Neural progenitor cell (in vitro differentiated cells): ENCODE measurements around the gene EHD4. TPM values are rescaled to one million over a fixed set of nuclear protein-coding genes. Genes with fewer than 3 reads are reported as not detected.

Experiments
- DNase-seq: peaks from one replicate; pipeline ENCODE4 v3.0.0-alpha.2; 2016; ENCODE audit warnings: low spot score
- H2AFZ ChIP-seq: fragments of 200-600 bp; sonication (generic); replicated peaks from 2 replicates; pipeline ENCODE4 v1.6.1; 2016; ENCODE audit warnings: antibody characterized with exemption
- H3F3A ChIP-seq: fragments of 200-600 bp; sonication (generic); 2 replicates; pipeline ENCODE4 v1.6.1; 2016; ENCODE audit warnings: antibody characterized with exemption, low read depth
- H3K27ac ChIP-seq: fragments of 200-600 bp; sonication (generic); 2 replicates; pipeline ENCODE4 v1.5.1; 2016; ENCODE audit warnings: mild to moderate bottlenecking
- H3K27me3 ChIP-seq: fragments of 200-600 bp; sonication (generic); 2 replicates; pipeline ENCODE4 v1.6.1; 2016; ENCODE audit warnings: mild to moderate bottlenecking, moderate library complexity
- H3K36me3 ChIP-seq: fragments of 200-600 bp; sonication (generic); 2 replicates; pipeline ENCODE4 v1.5.1; 2016
- H3K4me1 ChIP-seq: fragments of 200-600 bp; sonication (generic); 2 replicates; pipeline ENCODE4 v1.6.1; 2016; ENCODE audit warnings: mixed run types
- H3K4me2 ChIP-seq: fragments of 200-600 bp; sonication (generic); 2 replicates; pipeline ENCODE4 v1.6.1; 2016
- H3K4me3 ChIP-seq: fragments of 200-600 bp; sonication (generic); 2 replicates; pipeline ENCODE4 v1.5.1; 2016
- H3K79me2 ChIP-seq: fragments of 200-600 bp; sonication (generic); 2 replicates; pipeline ENCODE4 v1.6.1; 2016; ENCODE audit warnings: low read depth
- H3K9ac ChIP-seq: fragments of 200-600 bp; sonication (generic); 2 replicates; pipeline ENCODE4 v1.6.1; 2016
- H3K9me3 ChIP-seq: fragments of 200-600 bp; sonication (generic); 2 replicates; pipeline ENCODE4 v1.5.1; 2016; ENCODE audit warnings: low read depth
- H4K20me1 ChIP-seq: fragments of 200-600 bp; sonication (generic); 2 replicates; pipeline ENCODE4 v1.6.1; 2016; ENCODE audit warnings: low read depth
- H3K27ac Mint-ChIP-seq: 3 replicates; pipeline ENCODE4 v1.8.0; 2021; ENCODE audit warnings: mixed read lengths
- H3K27me3 Mint-ChIP-seq: 2 replicates; pipeline ENCODE4 v1.8.0; 2022; ENCODE audit warnings: low read depth, mild to moderate bottlenecking, inconsistent platforms, moderate library complexity, mixed read lengths; ENCODE audit not compliant: insufficient read depth
- H3K36me3 Mint-ChIP-seq: 3 replicates; pipeline ENCODE4 v1.8.0; 2021; ENCODE audit warnings: mixed read lengths
- H3K4me1 Mint-ChIP-seq: 3 replicates; pipeline ENCODE4 v1.8.0; 2021; ENCODE audit warnings: mixed read lengths
- H3K4me3 Mint-ChIP-seq: 3 replicates; pipeline ENCODE4 v1.8.0; 2021; ENCODE audit warnings: mild to moderate bottlenecking, moderate library complexity, mixed read lengths
- H3K9me3 Mint-ChIP-seq: 3 replicates; pipeline ENCODE4 v1.8.0; 2020; ENCODE audit warnings: mixed read lengths
- CTCF ChIP-seq: fragments of 200-600 bp; sonication (generic); IDR thresholded peaks from 2 replicates; pipeline ENCODE4 v1.5.1; 2017; ENCODE audit warnings: antibody characterized with exemption, mild to moderate bottlenecking
- EZH2 ChIP-seq: fragments of 200-600 bp; sonication (generic); IDR thresholded peaks from 2 replicates; pipeline ENCODE4 v1.6.1; 2017; ENCODE audit warnings: antibody characterized with exemption, mild to moderate bottlenecking, moderate library complexity
- EZH2phosphoT487 ChIP-seq: fragments of 200-600 bp; sonication (generic); IDR thresholded peaks from 2 replicates; pipeline ENCODE4 v1.6.1; 2017; ENCODE audit warnings: antibody characterized with exemption
- total RNA-seq: library from RNA; depleted of rRNA; stranded (reverse); fragments of >200 nt; gene quantifications from 2 replicates; pipeline ENCODE4 v1.2.3, GENCODE V29; 2015; ENCODE audit warnings: low replicate concordance

Gene EHD4
- total RNA-seq, 1 donor from 2014 or later: 6.9 TPM

- H3K27ac Mint-ChIP-seq: no peak overlapping the region
- H3K27me3 Mint-ChIP-seq: peaks cover 2% of the 10 kb centered on the region
- H4K20me1 ChIP-seq: no peaks in the 10 kb centered on the region
- no peak overlapping the region for H2AFZ ChIP-seq
- no peak for TF ChIP-seq CTCF
- no peak for TF ChIP-seq EZH2
- no peak for TF ChIP-seq EZH2phosphoT487
- peaks cover 40% of the 10 kb centered on the region for H3K4me1 ChIP-seq
- no peaks in the 10 kb centered on the region for H3K9me3 ChIP-seq
- no peaks in the 10 kb centered on the region for H3K27me3 ChIP-seq
- H3K27ac ChIP-seq: no peak overlapping the region
- peaks cover 1% of the 10 kb centered on the region for H3F3A ChIP-seq
- DNase-seq: no peak
- H3K36me3 ChIP-seq: no peaks in the 10 kb centered on the region
- no peaks in the 10 kb centered on the region for H3K79me2 ChIP-seq
- H3K4me2 ChIP-seq: no peak overlapping the region
- H3K4me3 ChIP-seq: no peak overlapping the region
- H3K4me3 Mint-ChIP-seq: no peak overlapping the region
- no peak overlapping the region for H3K9ac ChIP-seq
- no peaks in the 10 kb centered on the region for H3K9me3 Mint-ChIP-seq
- H3K36me3 Mint-ChIP-seq: peaks cover 2% of the 10 kb centered on the region
- H3K4me1 Mint-ChIP-seq: peaks cover 20% of the 10 kb centered on the region
Measured at GRCh38 chr15:41934843-41935242, 37.5 kb downstream of the EHD4 start.

GRCh38 chr15:41933771-41934170, 38.6 kb downstream of the EHD4 start:
- no peak for TF ChIP-seq EZH2phosphoT487
- no peak for TF ChIP-seq CTCF
- no peak for TF ChIP-seq EZH2
- H3K36me3 Mint-ChIP-seq: peaks cover 2% of the 10 kb centered on the region
- H3K4me1 Mint-ChIP-seq: peaks cover 18% of the 10 kb centered on the region
- no peak overlapping the region for H3K4me3 ChIP-seq
- H3K27me3 ChIP-seq: no peaks in the 10 kb centered on the region
- H3K4me3 Mint-ChIP-seq: no peak overlapping the region
- H3K27me3 Mint-ChIP-seq: peaks cover 2% of the 10 kb centered on the region
- peaks cover 3% of the 10 kb centered on the region for H3F3A ChIP-seq
- no peaks in the 10 kb centered on the region for H4K20me1 ChIP-seq
- H3K27ac Mint-ChIP-seq: no peak overlapping the region
- no peak overlapping the region for H3K4me2 ChIP-seq
- H3K9ac ChIP-seq: no peak overlapping the region
- H3K9me3 ChIP-seq: no peaks in the 10 kb centered on the region
- no peak overlapping the region for H3K27ac ChIP-seq
- H3K36me3 ChIP-seq: no peaks in the 10 kb centered on the region
- H3K79me2 ChIP-seq: no peaks in the 10 kb centered on the region
- no peak for DNase-seq
- H3K9me3 Mint-ChIP-seq: no peaks in the 10 kb centered on the region
- peaks cover 36% of the 10 kb centered on the region for H3K4me1 ChIP-seq
- H2AFZ ChIP-seq: no peak overlapping the region

GRCh38 chr15:41933326-41933725, 39.0 kb downstream of the EHD4 start:
- H3K27me3 ChIP-seq: no peaks in the 10 kb centered on the region
- no peak overlapping the region for H3K4me3 Mint-ChIP-seq
- H3K4me2 ChIP-seq: no peak overlapping the region
- H3K27me3 Mint-ChIP-seq: peaks cover 2% of the 10 kb centered on the region
- no peaks in the 10 kb centered on the region for H3K9me3 Mint-ChIP-seq
- no peaks in the 10 kb centered on the region for H3K79me2 ChIP-seq
- H2AFZ ChIP-seq: no peak overlapping the region
- H3K4me3 ChIP-seq: no peak overlapping the region
- H3K9ac ChIP-seq: no peak overlapping the region
- peaks cover 3% of the 10 kb centered on the region for H3F3A ChIP-seq
- H4K20me1 ChIP-seq: no peaks in the 10 kb centered on the region
- H3K27ac Mint-ChIP-seq: no peak overlapping the region
- H3K27ac ChIP-seq: no peak overlapping the region
- no peaks in the 10 kb centered on the region for H3K36me3 ChIP-seq
- H3K9me3 ChIP-seq: no peaks in the 10 kb centered on the region
- no peak for TF ChIP-seq EZH2
- no peak for TF ChIP-seq CTCF
- TF ChIP-seq EZH2phosphoT487: no peak
- peaks cover 2% of the 10 kb centered on the region for H3K36me3 Mint-ChIP-seq
- peaks cover 17% of the 10 kb centered on the region for H3K4me1 Mint-ChIP-seq
- no peak for DNase-seq
- peaks cover 34% of the 10 kb centered on the region for H3K4me1 ChIP-seq
